ENCODE measurements around the gene ZCWPW2. TPM values are rescaled to one million over a fixed set of nuclear protein-coding genes. Genes with fewer than 3 reads are reported as not detected.

The ZCWPW2 gene
- total RNA-seq, result 0.51 and 1.5 TPM in 2 replicates

GRCh38 chr3:28348629-28349468 is at the start of gene ZCWPW2, which contains the start of gene AZI2:
TSS of gene ZCWPW2 (plus strand) at chr3:28348721. CDS start at chr3:28413069, 64,348 bp downstream.
TSS of gene AZI2 (minus strand) at chr3:28348824. CDS start at chr3:28340617, 8,207 bp downstream.

Other genes with a start within 250 kb of the ZCWPW2 start
- 19.4 and 23.7 TPM in 2 replicates for gene CMC1, start 107.1 kb upstream of the ZCWPW2 start, total RNA-seq
- 58.9 and 133 TPM in 2 replicates for gene AZI2, start 103 bp downstream of the ZCWPW2 start, total RNA-seq

Data from pericardium fibroblast (primary cell).